Body of pancreas (tissue), 4 donors: ENCODE results near the gene ATP13A2. TPM values are rescaled to one million over a fixed set of nuclear protein-coding genes. Genes with fewer than 3 reads are reported as not detected.

ENCODE experiments used
- ATAC-seq: fragments of 150-250 bp; one replicate; pipeline ENCODE4 v1.9.1; 2016
- DNase-seq, 4 donors: peaks; one replicate each; pipeline ENCODE4 v3.0.0-alpha.2; 2019
- H3K27ac ChIP-seq, 4 donors: fragments of 200-600 bp; sonication (generic); 1 replicate in 3 of 4; 2 replicates in 1 of 4; pipeline versions ENCODE4 v1.5.1 to v1.6.1; 2016 to 2019; ENCODE audit warnings: mild to moderate bottlenecking in 1 of 4, mixed read lengths in 1 of 4, moderate library complexity in 1 of 4
- H3K27me3 ChIP-seq, 2 donors: fragments of 200-600 bp; sonication (generic); one replicate each; pipeline ENCODE4 v1.6.0; 2016; ENCODE audit warnings: mild to moderate bottlenecking in 1 of 2
- H3K36me3 ChIP-seq, 2 donors: fragments of 200-600 bp; sonication (generic); replicated peaks in 1 of 2; 2 replicates each; pipeline ENCODE4 v1.5.1; 2016; ENCODE audit warnings: low read depth in 2 of 2; ENCODE audit not compliant: insufficient read depth in 1 of 2
- H3K4me1 ChIP-seq: fragments of 200-600 bp; sonication (generic); one replicate; pipeline ENCODE4 v1.6.0; 2016
- H3K4me3 ChIP-seq, 2 donors: fragments of 200-600 bp; sonication (generic); 1 replicate in 1 of 2; 2 replicates in 1 of 2; pipeline ENCODE4 v1.5.1; 2016 to 2019
- H3K9me3 ChIP-seq, 3 donors: fragments of 200-600 bp; sonication (generic); 1 replicate in 2 of 3; 2 replicates in 1 of 3; pipeline ENCODE4 v1.5.1; 2016
- POLR2A ChIP-seq, 3 donors: fragments of 450-650 bp; IDR thresholded peaks; one replicate each; pipeline ENCODE4 v1.6.1; 2016; ENCODE audit warnings: antibody characterized with exemption in 3 of 3, mild to moderate bottlenecking in 2 of 3
- WGBS, 2 donors: methylation state at CpG; one replicate each; pipeline ENCODE4 v1.1.5; 2017; 5-methylcytosine and 5-hydroxymethylcytosine counted together
- intact Hi-C: fragments of 100-400 bp; cut with DNase I; formaldehyde crosslinking; loops from one replicate; pipeline ENCODE4 v1.15.1; 2023
- total RNA-seq, 2 donors: library from RNA; depleted of rRNA; stranded (reverse); fragments of >200 nt; gene quantifications; one replicate each; pipeline ENCODE4 v1.1.0, GENCODE V29; 2016
- TF ChIP-seq, protein P1 (sequence below), 7 experiments: fragments of 450-650 bp in 4 of 7; fragments of 200-600 bp in 3 of 7; sonication (generic) in 3 of 7; IDR thresholded peaks; one replicate each; pipeline ENCODE4 v1.5.1; 2016 to 2019; ENCODE audit warnings: antibody characterized with exemption in 7 of 7

The ATP13A2 gene
- total RNA-seq, 2 donors from 2014 or later = 56.8 to 61.0 TPM

DNA sequence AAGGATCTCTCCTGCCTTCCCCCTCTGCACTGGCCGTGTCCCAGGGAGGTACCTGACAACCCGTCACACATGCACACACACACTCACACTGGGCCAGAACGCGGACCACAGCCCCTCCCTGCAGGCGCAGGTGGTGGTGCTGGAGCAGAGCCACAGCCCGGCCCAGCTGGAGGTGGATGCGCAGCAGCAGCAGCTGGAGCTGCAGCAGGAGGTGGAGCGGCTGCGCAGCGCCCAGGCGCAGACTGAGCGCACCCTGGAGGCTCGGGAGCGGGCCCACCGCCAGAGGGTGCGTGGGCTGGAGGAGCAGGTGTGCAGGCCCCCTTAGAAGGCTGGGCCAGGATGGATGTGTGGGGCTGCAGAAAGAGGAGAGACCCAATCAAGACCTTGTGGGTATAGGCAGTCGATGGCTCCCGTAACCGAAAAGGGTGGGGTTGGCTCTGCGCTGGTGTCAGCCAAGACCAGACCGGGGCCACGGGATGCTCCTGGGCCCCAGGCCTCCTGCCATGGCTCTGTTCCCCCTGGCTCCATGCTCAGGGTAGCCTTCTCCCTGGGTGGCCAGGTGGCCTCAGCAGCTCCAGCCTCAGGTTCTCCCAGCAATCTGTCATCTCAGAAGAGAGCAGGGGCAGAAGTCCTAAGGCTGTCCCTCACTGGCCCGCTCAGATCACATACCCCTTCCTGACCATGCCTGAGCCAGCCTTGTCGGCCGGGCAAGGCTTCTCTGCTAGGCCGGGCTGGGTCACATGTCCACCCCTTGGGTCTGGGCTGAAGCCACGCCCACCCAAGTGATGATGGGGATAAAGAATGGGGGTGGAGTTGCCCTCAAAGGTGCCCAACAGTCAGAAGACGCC, 40.2 kb downstream of the ATP13A2 start:
- Histone ChIP-seq H3K27ac (no peak overlapping the region), H3K9me3 (no peaks in the 10 kb centered on the region), H3K27me3 (no peaks in the 10 kb centered on the region), H3K4me3 (no peak overlapping the region), H3K36me3 (peaks cover 0 to 4% of the 10 kb centered on the region in 2 donors), H3K4me1 (no peaks in the 10 kb centered on the region)
- WGBS, 2 donors = 83 to 84% methylated on average over 8 to 28 of the region's 28 CpGs
- no peak for ATAC-seq
- intact Hi-C loops = loop anchor here (10.0 kb wide), 1 partner anchor 53 kb away; no protein-coding TSS in a partner anchor
- no peak for TF ChIP-seq POLR2A (IDR thresholded peaks at IDR 0.05)
- TF ChIP-seq, protein P1, sequence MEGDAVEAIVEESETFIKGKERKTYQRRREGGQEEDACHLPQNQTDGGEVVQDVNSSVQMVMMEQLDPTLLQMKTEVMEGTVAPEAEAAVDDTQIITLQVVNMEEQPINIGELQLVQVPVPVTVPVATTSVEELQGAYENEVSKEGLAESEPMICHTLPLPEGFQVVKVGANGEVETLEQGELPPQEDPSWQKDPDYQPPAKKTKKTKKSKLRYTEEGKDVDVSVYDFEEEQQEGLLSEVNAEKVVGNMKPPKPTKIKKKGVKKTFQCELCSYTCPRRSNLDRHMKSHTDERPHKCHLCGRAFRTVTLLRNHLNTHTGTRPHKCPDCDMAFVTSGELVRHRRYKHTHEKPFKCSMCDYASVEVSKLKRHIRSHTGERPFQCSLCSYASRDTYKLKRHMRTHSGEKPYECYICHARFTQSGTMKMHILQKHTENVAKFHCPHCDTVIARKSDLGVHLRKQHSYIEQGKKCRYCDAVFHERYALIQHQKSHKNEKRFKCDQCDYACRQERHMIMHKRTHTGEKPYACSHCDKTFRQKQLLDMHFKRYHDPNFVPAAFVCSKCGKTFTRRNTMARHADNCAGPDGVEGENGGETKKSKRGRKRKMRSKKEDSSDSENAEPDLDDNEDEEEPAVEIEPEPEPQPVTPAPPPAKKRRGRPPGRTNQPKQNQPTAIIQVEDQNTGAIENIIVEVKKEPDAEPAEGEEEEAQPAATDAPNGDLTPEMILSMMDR (IDR thresholded peaks at IDR 0.05) = no peak
- no peak for DNase-seq

DNA sequence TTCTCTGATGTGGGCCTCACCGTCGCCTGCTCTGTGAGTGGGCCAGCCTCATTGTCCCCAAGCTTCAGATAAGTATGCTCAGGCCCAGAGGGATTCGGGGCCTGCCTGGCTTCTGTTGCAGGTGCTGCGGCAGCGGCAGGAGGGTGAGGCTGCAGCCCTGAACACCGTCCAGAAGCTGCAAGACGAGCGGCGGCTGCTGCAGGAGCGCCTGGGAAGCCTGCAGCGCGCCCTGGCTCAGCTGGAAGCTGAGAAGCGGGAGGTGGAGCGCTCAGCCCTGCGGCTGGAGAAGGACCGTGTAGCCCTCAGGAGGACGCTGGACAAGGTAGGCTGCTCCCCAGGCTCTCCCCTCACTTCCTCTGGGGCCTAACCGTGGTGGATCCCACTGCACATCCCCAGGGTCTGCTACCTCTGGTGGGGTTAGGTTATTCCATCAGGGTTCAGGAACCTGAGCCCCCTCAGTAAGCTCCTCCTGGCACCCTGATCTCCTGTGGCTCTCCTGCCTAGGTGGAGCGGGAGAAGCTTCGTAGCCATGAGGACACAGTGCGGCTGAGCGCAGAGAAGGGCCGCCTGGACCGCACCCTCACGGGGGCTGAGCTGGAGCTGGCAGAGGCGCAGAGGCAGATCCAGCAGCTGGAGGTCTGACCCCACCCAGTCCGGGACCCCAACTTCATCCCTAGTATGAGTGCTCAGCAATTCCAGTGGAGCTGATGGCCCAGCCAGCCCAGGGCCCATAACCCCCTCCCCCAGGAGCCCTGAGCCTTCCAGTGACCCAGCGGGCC, 41.4 kb downstream of the ATP13A2 start:
- no peaks in the 10 kb centered on the region for H3K9me3 ChIP-seq
- no peak overlapping the region for H3K27ac ChIP-seq
- no peak for DNase-seq
- 94 to 95% methylated on average over 6 to 24 of the region's 28 CpGs for WGBS, 2 donors
- peaks cover 0 to 9% of the 10 kb centered on the region in 2 donors for H3K36me3 ChIP-seq
- intact Hi-C loops = loop anchor here (10.0 kb wide), 1 partner anchor 54 kb away; no protein-coding TSS in a partner anchor
- H3K4me3 ChIP-seq = no peak overlapping the region
- no peak for ATAC-seq
- TF ChIP-seq, protein P1 (IDR thresholded peaks at IDR 0.05) = no peak
- no peak for TF ChIP-seq POLR2A (IDR thresholded peaks at IDR 0.05)
- H3K4me1 ChIP-seq = no peaks in the 10 kb centered on the region
- H3K27me3 ChIP-seq = no peaks in the 10 kb centered on the region

DNA sequence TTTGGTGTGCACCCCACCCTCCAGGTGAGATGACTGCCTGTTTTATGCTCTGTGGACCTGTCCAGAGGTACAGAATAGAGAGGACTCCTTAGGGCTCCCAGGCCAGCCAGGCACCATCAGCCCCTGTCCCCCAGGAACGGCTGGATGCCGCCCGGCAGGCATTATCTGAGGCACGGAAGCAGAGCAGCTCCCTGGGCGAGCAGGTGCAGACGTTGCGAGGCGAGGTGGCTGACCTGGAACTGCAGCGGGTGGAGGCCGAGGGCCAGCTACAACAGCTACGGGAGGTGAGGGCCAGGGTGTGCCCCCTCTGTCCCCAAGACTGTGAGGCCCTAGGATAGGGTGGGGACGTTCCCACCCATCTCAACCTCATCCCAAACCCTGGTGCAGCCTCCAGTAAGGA, 42.1 kb downstream of the ATP13A2 start:
- DNase-seq (no peak), ATAC-seq (no peak)
- WGBS, 2 donors = 93 to 95% methylated on average over 8 to 9 of the region's 12 CpGs
- peaks cover 0 to 9% of the 10 kb centered on the region in 2 donors for H3K36me3 ChIP-seq
- H3K27ac ChIP-seq = no peak overlapping the region
- H3K4me1 ChIP-seq = no peaks in the 10 kb centered on the region
- H3K9me3 ChIP-seq = no peaks in the 10 kb centered on the region
- no peaks in the 10 kb centered on the region for H3K27me3 ChIP-seq
- no peak overlapping the region for H3K4me3 ChIP-seq
- intact Hi-C loops = loop anchor here (10.0 kb wide), 1 partner anchor 55 kb away; no protein-coding TSS in a partner anchor
- no peak for TF ChIP-seq POLR2A (IDR thresholded peaks at IDR 0.05)
- TF ChIP-seq, protein P1 (IDR thresholded peaks at IDR 0.05) = no peak

DNA sequence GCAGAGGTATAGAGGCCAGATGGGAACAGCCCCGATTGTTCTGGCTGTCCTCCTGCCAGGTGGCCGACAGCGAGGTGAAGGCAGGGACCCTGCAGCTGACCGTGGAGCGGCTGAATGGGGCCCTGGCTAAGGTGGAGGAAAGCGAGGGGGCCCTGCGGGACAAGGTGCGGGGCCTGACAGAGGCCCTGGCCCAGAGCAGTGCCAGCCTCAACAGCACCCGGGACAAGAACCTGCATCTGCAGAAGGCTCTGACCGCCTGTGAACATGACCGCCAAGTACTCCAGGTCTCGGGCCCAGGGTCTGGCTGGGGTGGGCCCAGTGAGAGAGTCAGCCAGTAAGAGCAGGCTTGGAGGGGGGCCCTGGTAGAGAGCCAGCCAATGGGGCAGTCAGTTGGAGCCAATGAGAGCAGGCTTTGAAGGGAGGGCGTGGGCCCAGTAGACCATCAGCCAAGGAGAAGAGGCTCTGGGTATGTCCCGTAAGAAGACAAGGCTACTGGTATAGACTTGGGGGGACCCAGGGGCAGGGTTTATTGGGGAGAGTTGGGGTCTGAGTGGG, 42.6 kb downstream of the ATP13A2 start:
- intact Hi-C loops = no loop called here
- H3K4me3 ChIP-seq = no peak overlapping the region
- DNase-seq = no peak
- ATAC-seq = no peak
- WGBS, 2 donors = 84 to 91% methylated on average over 13 of the region's 14 CpGs
- TF ChIP-seq, protein P1 (IDR thresholded peaks at IDR 0.05) = no peak
- no peak for TF ChIP-seq POLR2A (IDR thresholded peaks at IDR 0.05)
- no peaks in the 10 kb centered on the region for H3K27me3 ChIP-seq
- H3K36me3 ChIP-seq = peaks cover 0 to 9% of the 10 kb centered on the region in 2 donors
- H3K9me3 ChIP-seq = no peaks in the 10 kb centered on the region
- no peaks in the 10 kb centered on the region for H3K4me1 ChIP-seq
- no peak overlapping the region for H3K27ac ChIP-seq
